Stomach smooth muscle (tissue), 2 donors: Measurements from ENCODE around the gene GTF2F2.

Experiments
- H3K27ac ChIP-seq: one replicate; pipeline ENCODE4 v1.7.0; 2013; ENCODE audit warnings: mild to moderate bottlenecking, low read length, inconsistent platforms
- H3K27me3 ChIP-seq, 2 donors: one replicate each; pipeline ENCODE4 v1.7.0; 2013; ENCODE audit warnings: low read length in 2 of 2; ENCODE audit not compliant: insufficient read depth in 2 of 2, control insufficient read depth in 1 of 2
- H3K36me3 ChIP-seq, 2 donors: one replicate each; pipeline ENCODE4 v1.7.0; 2013; ENCODE audit warnings: low read length in 2 of 2; ENCODE audit not compliant: control insufficient read depth in 2 of 2, insufficient read depth in 2 of 2
- H3K4me1 ChIP-seq: one replicate; pipeline ENCODE4 v1.7.0; 2013; ENCODE audit warnings: low read length; ENCODE audit not compliant: control insufficient read depth, insufficient read depth
- H3K4me3 ChIP-seq, 2 donors: one replicate each; pipeline ENCODE4 v1.7.0; 2013; ENCODE audit warnings: low read length in 2 of 2
- H3K9ac ChIP-seq, 2 donors: one replicate each; pipeline ENCODE4 v1.7.0; 2013; ENCODE audit warnings: low read length in 2 of 2, mild to moderate bottlenecking in 1 of 2
- H3K9me3 ChIP-seq, 2 donors: one replicate each; pipeline ENCODE4 v1.7.0; 2013; ENCODE audit warnings: low read length in 2 of 2; ENCODE audit not compliant: control insufficient read depth in 2 of 2
- donor health status: healthy.
- donor health status: Pancreatic carcinoma.

Gene GTF2F2

DNA sequence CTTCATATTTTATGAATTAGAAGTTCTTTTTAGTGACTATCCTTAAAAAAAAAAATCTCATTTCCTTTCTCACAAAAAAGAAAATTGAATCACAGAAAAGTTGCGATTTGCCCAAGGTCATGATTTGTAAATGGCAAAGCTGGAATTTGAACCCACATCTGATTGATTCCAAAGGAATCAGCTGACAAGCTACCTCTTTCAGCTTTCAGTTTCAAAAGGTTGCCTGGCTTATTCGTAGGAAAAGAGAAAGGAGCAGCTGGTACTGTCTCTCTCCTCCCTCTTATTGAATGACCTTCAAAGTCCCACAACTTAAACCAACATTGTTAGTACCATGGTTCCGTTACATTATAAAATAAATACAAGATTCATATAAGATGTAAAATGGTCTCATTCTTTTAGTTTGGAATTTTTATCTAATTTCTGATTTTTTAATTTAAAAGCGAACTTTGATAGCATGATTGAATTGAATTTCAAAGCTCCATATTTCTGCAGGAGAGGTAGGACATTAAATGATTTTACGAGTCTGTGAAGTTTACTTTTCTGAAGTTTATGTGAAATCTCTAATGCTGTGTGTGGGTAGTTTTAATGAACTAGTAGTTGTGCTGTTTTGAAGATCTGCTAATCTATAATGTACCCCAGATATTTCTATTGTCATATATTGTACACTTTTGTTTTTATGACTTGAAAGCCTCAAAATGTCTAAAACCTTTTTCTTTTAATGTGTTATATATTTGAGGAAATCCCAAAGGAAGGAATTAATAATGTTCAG lies 99.0 kb downstream of the GTF2F2 start:
- H3K9ac ChIP-seq, result no peak overlapping the region
- H3K27me3 ChIP-seq, result no peaks in the 10 kb centered on the region
- H3K36me3 ChIP-seq, result peaks cover 0 to 2% of the 10 kb centered on the region in 2 donors
- no peak overlapping the region for H3K4me3 ChIP-seq
- H3K4me1 ChIP-seq, result no peaks in the 10 kb centered on the region
- no peaks in the 10 kb centered on the region for H3K9me3 ChIP-seq
- H3K27ac ChIP-seq, result no peak overlapping the region

DNA sequence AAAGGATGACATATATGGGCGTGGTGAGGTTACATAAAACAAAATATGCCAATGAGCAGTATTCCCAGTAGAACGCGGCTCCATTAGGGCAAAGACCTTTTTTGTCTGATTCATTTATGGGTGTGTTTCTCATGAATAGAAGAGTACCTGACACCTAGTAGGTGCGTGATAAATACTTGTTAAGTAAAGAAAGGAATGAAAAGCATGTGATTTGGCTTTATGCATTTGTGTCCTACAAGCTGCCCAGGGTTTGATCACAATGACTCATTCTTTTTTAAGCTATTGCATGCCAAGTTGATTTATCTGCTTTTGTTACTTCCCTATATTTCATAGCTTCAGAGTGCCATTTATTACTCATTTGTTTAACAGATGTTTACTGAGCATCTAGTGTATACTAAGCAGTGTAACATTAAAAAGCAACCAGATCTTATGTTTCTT lies 99.6 kb downstream of the GTF2F2 start:
- H3K27me3 ChIP-seq, result no peaks in the 10 kb centered on the region
- H3K4me3 ChIP-seq, result no peak overlapping the region
- peaks cover 0 to 2% of the 10 kb centered on the region in 2 donors for H3K36me3 ChIP-seq
- no peak overlapping the region for H3K9ac ChIP-seq
- H3K27ac ChIP-seq, result no peak overlapping the region
- H3K4me1 ChIP-seq, result no peaks in the 10 kb centered on the region
- no peaks in the 10 kb centered on the region for H3K9me3 ChIP-seq

DNA sequence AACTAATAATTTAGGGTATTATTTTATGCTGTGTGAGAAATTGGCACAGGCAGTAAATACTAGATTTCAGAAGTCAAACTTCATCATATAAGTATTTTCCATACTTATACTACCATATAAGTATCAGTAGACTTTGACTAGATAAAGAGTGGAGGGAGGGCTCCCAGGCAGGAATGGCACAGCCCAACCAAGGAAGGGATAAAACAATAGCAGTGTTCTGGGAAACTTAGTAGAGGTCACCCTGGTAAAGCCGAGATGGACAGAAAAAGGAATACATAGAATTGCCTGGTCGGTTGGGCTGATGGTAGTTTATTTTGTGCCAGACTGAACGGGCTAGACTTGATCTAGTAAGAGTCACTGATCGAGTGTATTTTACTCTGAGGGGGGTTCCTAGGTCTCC lies 100.1 kb downstream of the GTF2F2 start:
- no peak overlapping the region for H3K4me3 ChIP-seq
- no peak overlapping the region for H3K9ac ChIP-seq
- no peaks in the 10 kb centered on the region for H3K4me1 ChIP-seq
- H3K36me3 ChIP-seq, result peaks cover 0 to 2% of the 10 kb centered on the region in 2 donors
- H3K27ac ChIP-seq, result no peak overlapping the region
- H3K27me3 ChIP-seq, result no peaks in the 10 kb centered on the region
- H3K9me3 ChIP-seq, result no peaks in the 10 kb centered on the region

DNA sequence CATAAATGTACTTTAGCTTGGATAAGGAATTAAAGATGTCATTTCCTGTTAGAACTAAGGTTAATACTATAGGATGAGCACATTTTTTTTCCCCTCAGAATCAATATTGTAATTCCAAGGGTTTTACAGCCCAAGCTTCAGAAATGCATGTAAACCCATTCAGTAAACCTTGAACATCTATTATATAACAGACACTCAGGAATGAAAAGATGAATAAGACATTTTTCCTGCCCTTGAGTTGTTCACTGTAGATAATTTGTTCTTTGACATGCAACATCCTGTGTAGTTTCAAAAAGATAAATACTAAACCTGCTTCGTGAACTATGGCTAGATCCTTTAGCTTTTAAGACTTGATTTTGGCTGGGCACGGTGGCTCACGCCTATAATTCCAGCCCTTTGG lies 102.2 kb downstream of the GTF2F2 start:
- Histone ChIP-seq H3K9ac (no peak overlapping the region), H3K9me3 (no peaks in the 10 kb centered on the region), H3K36me3 (no peaks in the 10 kb centered on the region), H3K27ac (no peak overlapping the region), H3K27me3 (no peaks in the 10 kb centered on the region), H3K4me1 (no peaks in the 10 kb centered on the region), H3K4me3 (no peak overlapping the region)

DNA sequence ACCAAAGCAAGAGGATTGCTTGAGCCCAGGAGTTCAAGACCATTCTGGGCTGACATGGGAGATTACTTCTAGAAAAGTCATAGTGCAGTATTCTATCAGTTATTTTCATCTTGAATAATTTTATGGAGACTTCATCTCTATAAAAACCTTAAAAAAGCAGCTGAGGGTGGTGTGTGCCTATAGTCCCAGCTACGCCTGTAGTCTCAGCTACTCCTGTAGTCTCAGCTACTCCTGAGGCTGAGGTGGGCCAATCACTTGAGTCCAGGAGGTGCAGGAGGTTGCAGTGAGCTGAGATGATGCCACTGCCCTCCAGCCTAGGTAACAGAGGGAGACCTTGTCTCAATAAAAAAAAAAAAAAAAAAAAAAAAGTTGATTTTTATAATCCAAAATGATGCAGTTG lies 102.6 kb downstream of the GTF2F2 start:
- H3K9ac ChIP-seq, result no peak overlapping the region
- no peak overlapping the region for H3K4me3 ChIP-seq
- H3K27ac ChIP-seq, result no peak overlapping the region
- H3K9me3 ChIP-seq, result no peaks in the 10 kb centered on the region
- H3K27me3 ChIP-seq, result no peaks in the 10 kb centered on the region
- no peaks in the 10 kb centered on the region for H3K4me1 ChIP-seq
- no peaks in the 10 kb centered on the region for H3K36me3 ChIP-seq

DNA sequence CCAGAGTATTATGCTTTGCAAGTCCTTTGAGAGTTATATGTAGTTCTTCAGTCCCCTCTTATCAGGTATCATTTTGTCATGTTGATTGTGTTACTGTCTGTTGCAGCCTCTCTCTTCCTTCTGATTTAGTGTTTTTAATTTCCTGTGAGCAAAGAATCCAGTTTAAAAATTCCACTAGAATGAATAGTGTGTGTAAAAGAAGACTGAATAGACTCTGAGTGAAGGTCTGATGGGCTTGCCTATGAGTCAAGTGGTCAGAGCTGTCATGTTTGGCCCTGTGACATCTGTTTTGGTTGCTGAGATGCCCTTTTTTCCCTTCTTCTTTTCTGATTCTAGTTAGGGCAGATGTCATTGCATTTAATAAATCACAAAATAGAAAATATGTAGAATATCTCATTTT lies 103.9 kb downstream of the GTF2F2 start:
- no peak overlapping the region for H3K27ac ChIP-seq
- H3K4me1 ChIP-seq, result no peaks in the 10 kb centered on the region
- H3K27me3 ChIP-seq, result no peaks in the 10 kb centered on the region
- H3K9ac ChIP-seq, result no peak overlapping the region
- H3K9me3 ChIP-seq, result no peaks in the 10 kb centered on the region
- no peak overlapping the region for H3K4me3 ChIP-seq
- no peaks in the 10 kb centered on the region for H3K36me3 ChIP-seq

DNA sequence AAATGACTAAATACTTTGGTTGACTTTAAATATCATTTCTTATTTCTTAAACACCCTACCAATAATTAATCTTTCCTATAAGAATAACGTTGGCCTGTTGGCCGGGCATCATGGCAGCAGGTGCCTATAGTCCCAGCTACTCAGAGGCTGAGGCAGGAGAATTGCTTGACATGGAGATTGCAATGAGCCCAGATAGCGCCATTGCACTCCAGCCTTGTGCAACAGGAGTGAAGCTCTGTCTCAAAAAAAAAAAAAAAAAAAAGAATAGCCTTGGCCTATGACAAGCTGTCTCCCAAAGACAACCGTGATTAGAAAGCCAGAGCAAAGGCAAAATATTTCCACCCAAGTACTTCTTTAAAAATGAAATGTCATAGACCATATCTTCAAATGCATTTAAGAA lies 105.1 kb downstream of the GTF2F2 start:
- no peaks in the 10 kb centered on the region for H3K27me3 ChIP-seq
- H3K4me1 ChIP-seq, result no peaks in the 10 kb centered on the region
- no peak overlapping the region for H3K4me3 ChIP-seq
- H3K9me3 ChIP-seq, result no peaks in the 10 kb centered on the region
- H3K27ac ChIP-seq, result no peak overlapping the region
- no peak overlapping the region for H3K9ac ChIP-seq
- H3K36me3 ChIP-seq, result no peaks in the 10 kb centered on the region

DNA sequence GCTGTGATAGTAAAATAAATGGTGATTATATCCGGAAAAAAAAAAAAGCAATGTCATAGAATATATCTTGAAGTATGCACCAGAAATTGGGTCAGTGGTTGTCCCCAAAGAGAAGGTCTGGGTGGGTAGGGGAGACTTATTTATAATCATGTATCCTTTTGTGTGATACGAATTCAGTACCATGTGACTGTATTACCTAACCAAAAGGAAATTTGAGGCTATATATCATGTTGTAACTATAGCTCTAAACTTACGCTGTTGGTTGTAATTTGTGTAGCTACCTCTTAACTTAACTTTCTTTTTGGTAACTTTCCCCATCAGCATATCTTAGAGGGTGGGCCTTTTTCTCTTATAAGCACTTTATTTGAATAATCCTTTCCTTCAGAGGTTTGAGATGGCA lies 105.7 kb downstream of the GTF2F2 start:
- no peaks in the 10 kb centered on the region for H3K36me3 ChIP-seq
- H3K9ac ChIP-seq, result no peak overlapping the region
- no peaks in the 10 kb centered on the region for H3K27me3 ChIP-seq
- no peak overlapping the region for H3K27ac ChIP-seq
- H3K4me3 ChIP-seq, result no peak overlapping the region
- H3K9me3 ChIP-seq, result no peaks in the 10 kb centered on the region
- H3K4me1 ChIP-seq, result no peaks in the 10 kb centered on the region

DNA sequence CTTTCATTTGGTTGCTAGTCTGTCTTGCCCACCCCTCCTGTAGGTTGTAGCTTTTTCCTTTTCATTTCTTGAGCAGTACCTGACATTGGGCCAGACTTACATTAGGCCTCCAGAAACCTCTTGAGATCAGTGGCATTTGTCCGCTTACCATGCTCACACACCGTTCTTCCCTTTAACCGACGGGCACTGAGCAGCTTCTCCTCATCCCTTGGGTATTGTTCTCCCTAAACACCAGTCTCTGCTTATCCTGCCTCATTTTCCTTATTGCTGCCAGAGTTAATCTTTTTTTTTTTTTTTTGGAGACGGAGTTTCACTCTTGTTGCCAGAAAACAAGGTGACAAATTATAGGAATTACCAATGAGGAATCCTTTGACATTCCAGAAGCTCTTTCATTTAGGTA lies 107.7 kb downstream of the GTF2F2 start:
- Histone ChIP-seq H3K4me1 (no peaks in the 10 kb centered on the region), H3K9ac (no peak overlapping the region), H3K27me3 (no peaks in the 10 kb centered on the region), H3K27ac (no peak overlapping the region), H3K36me3 (no peaks in the 10 kb centered on the region), H3K9me3 (no peaks in the 10 kb centered on the region), H3K4me3 (no peak overlapping the region)

DNA sequence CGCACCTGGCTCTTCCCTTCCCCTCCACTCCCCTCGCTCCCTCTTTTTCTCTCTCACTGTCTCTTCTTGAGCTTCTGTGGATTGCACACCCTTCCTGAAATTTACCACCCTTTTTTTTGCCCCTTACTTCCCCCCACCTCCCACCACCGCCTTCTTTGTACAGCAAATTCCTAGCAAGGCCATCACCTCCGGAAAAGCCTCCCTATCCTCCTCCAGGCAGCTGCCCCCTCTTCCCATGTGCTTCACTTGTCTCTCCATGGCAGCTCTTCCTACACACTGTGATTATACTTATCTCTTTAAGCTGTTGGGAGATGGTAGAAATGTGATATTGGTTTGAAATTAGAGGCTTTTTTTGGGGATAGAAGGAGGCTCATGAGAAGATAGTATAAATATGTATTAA lies 108.9 kb downstream of the GTF2F2 start:
- Histone ChIP-seq H3K9me3 (no peaks in the 10 kb centered on the region), H3K4me3 (no peak overlapping the region), H3K9ac (no peak overlapping the region), H3K36me3 (no peaks in the 10 kb centered on the region), H3K27me3 (no peaks in the 10 kb centered on the region), H3K27ac (no peak overlapping the region), H3K4me1 (no peaks in the 10 kb centered on the region)

DNA sequence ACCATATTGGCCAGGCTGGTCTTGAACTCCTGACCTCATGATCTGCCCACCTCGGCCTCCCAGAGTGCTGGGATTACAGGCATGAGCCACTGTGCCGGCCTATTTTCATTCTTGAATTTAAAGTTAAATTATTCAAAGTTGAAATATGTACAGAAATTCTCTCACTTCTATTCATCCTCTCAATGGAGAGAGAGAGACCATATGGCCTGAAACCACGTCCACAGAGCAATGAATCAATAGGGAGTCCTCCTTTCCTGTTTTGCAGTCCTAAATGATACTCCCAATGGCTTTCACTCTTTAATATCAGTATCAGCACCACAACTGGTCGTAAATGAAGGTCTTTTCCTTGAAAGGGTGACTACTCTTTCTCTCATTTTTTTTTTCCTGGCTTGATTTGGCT lies 111.0 kb downstream of the GTF2F2 start:
- no peak overlapping the region for H3K4me3 ChIP-seq
- no peaks in the 10 kb centered on the region for H3K36me3 ChIP-seq
- peak overlapping the region; percentile 41 for H3K27ac ChIP-seq
- H3K9ac ChIP-seq, result no peak overlapping the region
- no peaks in the 10 kb centered on the region for H3K27me3 ChIP-seq
- H3K9me3 ChIP-seq, result no peaks in the 10 kb centered on the region
- no peaks in the 10 kb centered on the region for H3K4me1 ChIP-seq
